Stimulated activated CD8-positive, alpha-beta memory T cell treated with anti-CD3 and anti-CD28 coated beads, Interleukin-4, amount 100 ng/mL, for 4 hours (primary cell): ENCODE measurements around the gene NFIC.
"Not testable (repeated sequence)": the region's sequence is repeated elsewhere in the genome, so short reads cannot be mapped to it uniquely, and the experiment has no call there.

Experiments used
- DNase-seq, 2 donors: peaks; one replicate each; pipeline ENCODE4 v3.0.0-alpha.2; 2020; ENCODE audit warnings: low read depth in 2 of 2, low spot score in 1 of 2

The NFIC gene

GRCh38 chr19:3365836-3366752 is at the start of gene NFIC:
TSS of gene NFIC (plus strand) at chr19:3366583. CDS start at chr19:3366637, 54 bp downstream.
- peak in 1 of 2 donors; percentile 25 for DNase-seq

- no peak for DNase-seq
Observed at GRCh38 chr19:3316659-3317207, 49.6 kb upstream of the NFIC start.

GRCh38 chr19:3319643-3320353 is 46.6 kb upstream of the NFIC start:
- no peak for DNase-seq

GRCh38 chr19:3320354-3320670 is 46.1 kb upstream of the NFIC start:
- DNase-seq: no peak

GRCh38 chr19:3320853-3321252 is 45.5 kb upstream of the NFIC start:
- no peak for DNase-seq

GRCh38 chr19:3321696-3322095 is 44.7 kb upstream of the NFIC start:
- no peak for DNase-seq

- DNase-seq: no peak
Observed at GRCh38 chr19:3322199-3322978, 44.0 kb upstream of the NFIC start.

GRCh38 chr19:3323026-3323425 is 43.4 kb upstream of the NFIC start:
- DNase-seq: no peak

- DNase-seq: no peak
Observed at GRCh38 chr19:3323658-3324057, 42.7 kb upstream of the NFIC start.

- DNase-seq: peak; percentile 43 to 70
Observed at GRCh38 chr19:3324405-3324856, 42.0 kb upstream of the NFIC start.

- no peak for DNase-seq
Observed at GRCh38 chr19:3325451-3325850, 40.9 kb upstream of the NFIC start.

- no peak for DNase-seq
Observed at GRCh38 chr19:3328743-3329142, 37.6 kb upstream of the NFIC start.

- no peak for DNase-seq
Observed at GRCh38 chr19:3330047-3330446, 36.3 kb upstream of the NFIC start.

- not testable (repeated sequence) for DNase-seq
Observed at GRCh38 chr19:3332232-3332631, 34.2 kb upstream of the NFIC start.

GRCh38 chr19:3333020-3333583 is 33.3 kb upstream of the NFIC start:
- no peak for DNase-seq

GRCh38 chr19:3333662-3334061 is 32.7 kb upstream of the NFIC start:
- no peak for DNase-seq

GRCh38 chr19:3334749-3335430 is 31.5 kb upstream of the NFIC start:
- not testable (repeated sequence) for DNase-seq

GRCh38 chr19:3335431-3336350 is 30.7 kb upstream of the NFIC start:
- DNase-seq: no peak

- DNase-seq: no peak
Observed at GRCh38 chr19:3336351-3336679, 30.1 kb upstream of the NFIC start.
